ENCODE data around the gene TBC1D23. TPM values are rescaled to one million over a fixed set of nuclear protein-coding genes. Genes with fewer than 3 reads are reported as not detected.
A peak's percentile ranks its signal among the peaks of the same experiment; 100 is the strongest.
"Not testable (repeated sequence)": the region's sequence is repeated elsewhere in the genome, so short reads cannot be mapped to it uniquely, and the experiment has no call there.

Gene TBC1D23
- total RNA-seq, 4 donors from 2014 or later, result 21.2 to 32.8 (median 26.9) TPM

- H3K27ac ChIP-seq (replicated peaks in 1 of 4), result no peak overlapping the region
- H3K27me3 ChIP-seq, result no peaks in the 10 kb centered on the region
- TF ChIP-seq CTCF (IDR thresholded peaks at IDR 0.05) (no peak), EP300 (IDR thresholded peaks at IDR 0.05) (no peak), POLR2A (IDR thresholded peaks at IDR 0.05; ENCODE audit: low read depth) (no peak), POLR2AphosphoS5 (IDR thresholded peaks at IDR 0.05) (no peak)
- no peak for DNase-seq (ENCODE audit: extremely low spot score)
- no peaks in the 10 kb centered on the region for H3K9me3 ChIP-seq
- no peaks in the 10 kb centered on the region for H3K36me3 ChIP-seq
- intact Hi-C loops (cut with DNase I), result loop anchor here (10.0 kb wide), 1 partner anchor 508 kb away; no protein-coding TSS in a partner anchor
- H3K4me1 ChIP-seq, result peaks cover 9 to 20% (median 19%) of the 10 kb centered on the region in 4 donors
- H3K4me3 ChIP-seq, result no peak overlapping the region
Observed at GRCh38 chr3:100333051-100333450, 72.3 kb downstream of the TBC1D23 start.

DNA sequence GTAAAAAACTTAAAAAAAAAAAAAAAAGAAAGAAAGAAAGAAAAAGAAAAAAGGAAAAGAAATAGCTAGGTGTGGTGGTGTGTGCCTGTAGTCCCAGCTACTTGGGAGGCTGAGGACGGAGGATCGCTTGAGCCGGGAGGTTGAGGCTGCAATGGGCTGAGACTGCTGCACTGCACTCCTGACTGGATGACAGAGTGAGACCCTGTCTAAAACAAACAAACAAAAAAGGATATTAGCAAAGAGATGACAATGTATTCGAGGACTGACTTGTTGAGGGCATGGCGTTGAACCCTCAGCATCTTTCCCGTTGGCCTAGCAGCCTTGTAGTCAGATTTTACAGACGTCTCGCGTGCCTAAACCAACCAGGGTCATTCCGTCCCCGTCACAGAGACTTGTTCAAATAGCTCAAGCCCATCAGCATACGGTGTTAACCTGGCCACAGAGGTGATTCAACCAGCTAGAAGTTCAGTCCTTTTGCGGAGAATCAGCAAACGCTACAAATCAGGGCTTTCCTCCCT lies 73.2 kb downstream of the TBC1D23 start:
- WGBS, result 49% methylated on average over 14 of the region's 14 CpGs
- Histone ChIP-seq H3K4me3 (peak overlapping the region; percentile 68 to 85 (median 74)), H3K27me3 (no peaks in the 10 kb centered on the region), H3K36me3 (peaks cover 0 to 5% (median 2%) of the 10 kb centered on the region in 4 donors), H3K9me3 (no peaks in the 10 kb centered on the region), H3K27ac (replicated peaks in 1 of 4) (peak overlapping the region; percentile 80 to 91 (median 82)), H3K4me1 (peaks cover 9 to 20% (median 19%) of the 10 kb centered on the region in 4 donors)
- intact Hi-C loops (cut with DNase I), result loop anchor here (10.0 kb wide), 1 partner anchor 509 kb away; no protein-coding TSS in a partner anchor
- no peak for DNase-seq (ENCODE audit: extremely low spot score)
- TF ChIP-seq POLR2AphosphoS5 (IDR thresholded peaks at IDR 0.05) (no peak), POLR2A (IDR thresholded peaks at IDR 0.05; ENCODE audit: low read depth) (no peak), EP300 (IDR thresholded peaks at IDR 0.05) (no peak), CTCF (IDR thresholded peaks at IDR 0.05) (no peak)

DNA sequence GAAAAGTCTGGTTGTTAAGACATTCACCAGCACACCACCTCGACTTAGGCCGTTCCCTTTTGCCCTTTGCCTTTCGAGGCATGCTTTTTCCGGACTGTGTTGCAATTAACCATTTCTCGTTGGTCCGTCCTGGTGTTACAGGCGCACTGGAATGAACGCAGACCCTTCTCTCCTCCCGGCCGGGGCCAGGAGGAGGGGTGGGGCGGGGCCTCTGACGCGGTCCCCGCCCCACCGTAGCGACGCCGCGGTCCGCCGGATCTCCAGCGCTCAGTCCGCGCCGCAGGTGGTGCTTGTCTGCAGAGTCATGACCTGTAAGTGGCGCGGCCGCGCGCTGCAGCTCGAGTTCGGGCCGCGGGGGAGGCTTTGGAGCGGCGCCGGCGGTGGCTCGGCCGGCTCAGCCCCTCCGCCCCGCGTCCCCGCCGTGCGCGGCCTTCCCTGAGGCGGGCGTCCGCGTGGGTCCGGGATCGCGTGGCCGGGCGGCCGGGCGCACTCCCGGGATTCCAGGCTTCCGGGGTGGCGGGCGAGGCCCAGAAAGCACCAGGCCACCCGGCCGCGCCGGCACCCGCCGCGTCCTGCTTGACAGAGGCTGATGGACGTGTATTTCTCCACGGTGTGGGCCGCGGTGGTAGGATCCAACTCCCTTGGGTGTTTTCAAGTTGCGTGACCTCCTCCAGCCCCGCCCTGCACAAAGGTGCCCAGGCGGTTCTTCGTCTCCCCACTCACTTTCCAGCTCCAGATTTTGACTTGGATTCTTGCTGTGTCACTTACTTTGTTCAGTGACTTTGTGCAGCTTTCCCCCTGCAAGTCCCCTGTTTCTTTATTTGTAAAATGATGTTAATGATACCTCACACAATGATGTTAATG lies 73.9 kb downstream of the TBC1D23 start, which contains the start of gene NIT2:
NIT2 (plus strand) TSS at position 270 of the 864 bp plus-strand sequence; CDS start at position 305, 35 bp downstream.
- Histone ChIP-seq H3K27ac (replicated peaks in 1 of 4) (peak within 1 kb of the TSS; percentile 80 to 91 (median 82)), H3K36me3 (peaks cover under 1 to 11% (median 8%) of the 10 kb centered on the region in 4 donors), H3K4me1 (peaks cover 9 to 20% (median 19%) of the 10 kb centered on the region in 4 donors), H3K27me3 (no peaks in the 10 kb centered on the region), H3K4me3 (peak within 1 kb of the TSS; percentile 68 to 85 (median 74)), H3K9me3 (no peaks in the 10 kb centered on the region)
- 0% methylated on average over 16 of the region's 77 CpGs for WGBS
- intact Hi-C loops (cut with DNase I), result loop anchor here (10.0 kb wide), 1 partner anchor 510 kb away; no protein-coding TSS in a partner anchor
- DNase-seq (ENCODE audit: extremely low spot score), result peak; percentile 94
- TF ChIP-seq EP300 (IDR thresholded peaks at IDR 0.05), result no peak
- TF ChIP-seq POLR2A (IDR thresholded peaks at IDR 0.05; ENCODE audit: low read depth), result no peak
- peak; percentile 59 to 69 for TF ChIP-seq POLR2AphosphoS5 (IDR thresholded peaks at IDR 0.05)

DNA sequence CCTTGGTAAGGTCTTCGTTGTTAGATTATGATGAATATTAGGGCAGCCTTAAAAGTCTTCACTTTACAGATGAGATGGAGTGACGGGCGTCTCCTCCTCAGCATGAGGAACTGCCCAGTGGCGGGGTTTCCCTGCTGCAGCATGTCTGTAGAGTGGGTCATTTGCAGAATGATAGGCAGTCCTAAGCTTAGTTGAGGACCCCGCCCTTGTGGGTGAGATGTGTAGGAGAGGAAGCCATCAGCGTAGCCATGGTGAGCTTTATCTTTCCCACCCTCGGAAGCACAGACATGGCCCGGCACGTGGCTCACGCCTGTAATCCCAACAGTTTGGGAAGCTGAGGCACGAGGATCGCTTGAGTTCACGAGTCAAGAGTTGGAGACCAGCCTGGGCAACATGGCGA lies 74.6 kb downstream of the TBC1D23 start:
- peak overlapping the region; percentile 80 to 91 (median 82) for H3K27ac ChIP-seq (replicated peaks in 1 of 4)
- DNase-seq (ENCODE audit: extremely low spot score), result no peak

GRCh38 chr3:100336229-100336628 lies 75.4 kb downstream of the TBC1D23 start:
- 91% methylated on average over 10 of the region's 10 CpGs for WGBS
- not testable (repeated sequence) for H3K9me3 ChIP-seq; H3K27me3 ChIP-seq; H3K4me3 ChIP-seq; DNase-seq (ENCODE audit: extremely low spot score)
- H3K36me3 ChIP-seq, result peaks cover 15 to 27% (median 16%) of the 10 kb centered on the region in 4 donors
- peak overlapping the region in 3 of 4 donors; percentile 80 to 91 (median 82) for H3K27ac ChIP-seq (replicated peaks in 1 of 4)
- intact Hi-C loops (cut with DNase I), result loop anchor here (10.0 kb wide), 1 partner anchor 511 kb away; no protein-coding TSS in a partner anchor
- H3K4me1 ChIP-seq, result peaks cover 9 to 20% (median 19%) of the 10 kb centered on the region in 4 donors

More for the DNA sequence above, 74.6 kb downstream of the TBC1D23 start:
- H3K27me3 ChIP-seq, result no peaks in the 10 kb centered on the region
- peaks cover 9 to 20% (median 19%) of the 10 kb centered on the region in 4 donors for H3K4me1 ChIP-seq
- no peak for TF ChIP-seq POLR2AphosphoS5 (IDR thresholded peaks at IDR 0.05)
- no peak for TF ChIP-seq EP300 (IDR thresholded peaks at IDR 0.05)
- TF ChIP-seq POLR2A (IDR thresholded peaks at IDR 0.05; ENCODE audit: low read depth), result no peak
- no peak for TF ChIP-seq CTCF (IDR thresholded peaks at IDR 0.05)
- 82% methylated on average over 14 of the region's 14 CpGs for WGBS
- H3K36me3 ChIP-seq, result peaks cover 8 to 19% (median 12%) of the 10 kb centered on the region in 4 donors
- intact Hi-C loops (cut with DNase I), result loop anchor here (10.0 kb wide), 1 partner anchor 511 kb away; no protein-coding TSS in a partner anchor
- peak overlapping the region; percentile 68 to 85 (median 74) for H3K4me3 ChIP-seq
- H3K9me3 ChIP-seq, result no peaks in the 10 kb centered on the region

Measured in esophagus muscularis mucosa (tissue), 4 donors.